Stromal cell of bone marrow (primary cell): ENCODE results near the gene HOXD9.

Experiments
- DNase-seq: peaks from one replicate; pipeline ENCODE4 v3.0.0-alpha.2; 2012; ENCODE audit warnings: low read depth

Gene HOXD9

GRCh38 chr2:176152350-176153181 is 30.0 kb downstream of the HOXD9 start:
- no peak for DNase-seq

- DNase-seq: no peak
These were observed 32.2 kb downstream of the HOXD9 start for GRCh38 chr2:176154576-176155252.

GRCh38 chr2:176155356-176156044 is 33.0 kb downstream of the HOXD9 start:
- DNase-seq: no peak

- DNase-seq: no peak
These were observed 33.8 kb downstream of the HOXD9 start for GRCh38 chr2:176156301-176156806.

- DNase-seq: no peak
These were observed 34.4 kb downstream of the HOXD9 start, which contains the start of gene HOXD3 for GRCh38 chr2:176156807-176157498. HOXD3 (plus strand) TSS chr2:176157307; CDS start chr2:176169115, 11,808 bp downstream.

GRCh38 chr2:176157499-176158185 is 35.1 kb downstream of the HOXD9 start:
- DNase-seq: no peak

- DNase-seq: no peak
These were observed 35.7 kb downstream of the HOXD9 start for GRCh38 chr2:176158186-176158591.

GRCh38 chr2:176158855-176159662 is 36.5 kb downstream of the HOXD9 start:
- no peak for DNase-seq

GRCh38 chr2:176159663-176160250 is 37.2 kb downstream of the HOXD9 start:
- DNase-seq: no peak

GRCh38 chr2:176160251-176160985 is 37.9 kb downstream of the HOXD9 start:
- DNase-seq: no peak

- no peak for DNase-seq
These were observed 38.7 kb downstream of the HOXD9 start for GRCh38 chr2:176160986-176161824.

- DNase-seq: no peak
These were observed 39.5 kb downstream of the HOXD9 start for GRCh38 chr2:176161825-176162626.

- no peak for DNase-seq
These were observed 40.6 kb downstream of the HOXD9 start for GRCh38 chr2:176162911-176163671.

- DNase-seq: no peak
These were observed 41.1 kb downstream of the HOXD9 start for GRCh38 chr2:176163672-176164056.

- DNase-seq: no peak
These were observed 41.7 kb downstream of the HOXD9 start for GRCh38 chr2:176164201-176164600.

GRCh38 chr2:176164611-176165369 is 42.3 kb downstream of the HOXD9 start:
- no peak for DNase-seq
